ENCODE measurements around the gene TMTC1.
"Not testable (repeated sequence)": the region's sequence is repeated elsewhere in the genome, so short reads cannot be mapped to it uniquely, and the experiment has no call there.

TMTC1 gene

GRCh38 chr12:29656762-29657538 is 126.8 kb downstream of the TMTC1 start:
- no peak for DNase-seq

- DNase-seq, result no peak
Observed at GRCh38 chr12:29655861-29656260, 127.9 kb downstream of the TMTC1 start.

- DNase-seq, result no peak
Observed at GRCh38 chr12:29653286-29653685, 130.5 kb downstream of the TMTC1 start.

GRCh38 chr12:29650371-29650770 is 133.4 kb downstream of the TMTC1 start:
- DNase-seq, result no peak

DNA sequence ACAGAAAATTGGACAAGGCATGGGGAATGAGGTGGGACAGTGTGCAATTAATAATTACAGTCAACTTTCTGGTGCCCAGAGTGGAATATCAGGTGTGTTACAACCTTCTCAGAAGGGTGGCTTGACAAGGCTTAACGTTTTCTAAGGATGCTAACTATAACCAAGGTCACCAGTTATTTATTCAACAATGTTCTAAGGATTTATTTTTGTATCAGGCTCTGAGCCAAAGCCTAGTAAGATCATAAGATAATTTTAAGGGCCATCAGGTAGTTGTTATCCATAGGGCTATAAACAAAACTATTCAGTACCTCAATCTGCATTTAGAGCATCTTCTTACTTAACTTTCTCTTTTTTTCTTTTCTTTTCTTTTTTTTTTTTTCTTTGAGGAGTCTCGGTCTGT is 134.0 kb downstream of the TMTC1 start:
- DNase-seq, result no peak

GRCh38 chr12:29644536-29645162 is 139.1 kb downstream of the TMTC1 start:
- DNase-seq, result no peak

DNA sequence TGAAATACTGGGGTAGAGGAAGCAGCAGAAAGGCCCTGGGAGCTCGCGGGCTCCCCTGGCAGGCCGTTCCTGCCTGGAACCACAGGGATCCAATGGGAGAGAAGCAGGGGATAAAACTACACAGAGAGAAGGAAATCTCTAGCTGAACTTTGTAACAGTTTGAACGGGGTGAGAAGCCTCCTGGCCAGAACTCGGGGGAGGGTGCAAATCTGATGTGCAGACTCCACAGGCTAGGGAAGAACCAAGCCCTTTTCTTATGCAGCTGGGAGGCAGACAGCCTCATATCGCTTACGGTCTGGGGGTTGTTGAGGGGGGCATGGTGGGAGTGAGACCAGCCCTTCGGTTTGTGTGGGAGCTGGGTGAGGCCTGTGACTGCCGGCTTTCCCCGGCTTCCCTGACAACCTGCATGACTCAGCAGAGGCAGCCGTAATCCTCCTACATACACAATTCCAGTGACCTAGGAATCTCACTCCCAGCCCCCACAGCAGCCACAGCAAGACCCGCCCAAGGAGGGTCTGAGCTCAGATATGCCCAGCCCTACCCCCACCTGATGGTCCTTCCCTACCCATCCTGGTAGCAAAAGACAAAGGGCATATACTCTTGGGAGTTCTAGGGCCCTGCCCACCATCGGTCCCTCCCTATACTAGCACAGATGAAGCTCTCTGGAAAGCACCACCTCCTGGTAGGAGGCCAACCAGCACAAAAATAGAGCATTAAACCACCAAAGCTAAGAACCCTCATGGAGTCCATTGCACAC is 143.0 kb downstream of the TMTC1 start:
- DNase-seq, result no peak

DNA sequence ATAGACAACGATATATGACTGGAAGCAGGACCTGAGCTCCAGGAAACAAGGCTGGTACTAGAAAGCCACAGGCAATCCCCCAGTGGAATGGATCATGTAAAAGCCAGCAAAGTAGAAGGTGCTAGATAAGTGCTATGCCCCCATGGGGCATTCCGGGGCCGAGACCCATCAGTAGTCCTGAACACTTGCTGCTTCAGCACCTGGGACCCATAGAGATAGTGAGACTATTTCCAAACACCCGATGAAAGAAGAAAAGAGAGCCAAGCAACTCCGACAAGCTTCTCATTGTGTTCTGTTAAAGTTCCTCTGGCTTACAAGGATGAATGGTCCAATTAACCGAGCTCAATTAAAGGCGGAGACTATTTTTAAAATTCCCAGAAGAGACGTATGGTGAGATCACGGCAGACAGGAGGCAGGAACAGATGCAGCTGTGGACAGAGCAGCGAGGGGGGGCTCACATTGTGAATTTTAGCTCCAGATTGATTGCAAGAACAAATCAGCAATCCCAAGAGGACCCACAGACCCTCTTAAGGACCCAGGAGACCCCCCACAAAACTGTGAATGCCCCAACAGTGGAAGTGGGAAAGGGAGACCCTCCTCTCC is 143.7 kb downstream of the TMTC1 start:
- no peak for DNase-seq

- no peak for DNase-seq
Observed at GRCh38 chr12:29638528-29638927, 145.2 kb downstream of the TMTC1 start.

DNA sequence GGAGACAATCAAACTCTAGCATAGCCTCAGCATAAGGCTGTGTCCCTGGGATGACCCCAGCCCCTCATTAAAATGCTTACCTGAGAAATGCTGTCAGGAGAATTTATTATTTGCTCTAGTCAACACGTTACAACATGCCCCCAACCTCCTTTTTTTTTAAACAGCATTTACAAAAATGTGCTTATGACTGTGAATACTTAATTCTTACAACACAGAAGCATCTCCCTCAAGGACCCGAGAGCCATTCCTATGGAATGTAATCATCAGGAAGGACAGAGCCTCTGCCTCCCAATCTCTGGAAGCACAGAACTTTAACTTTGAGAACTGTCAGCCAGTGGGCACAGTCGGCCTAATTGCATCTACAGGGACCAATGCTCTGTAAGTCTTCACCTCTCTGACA is 149.7 kb downstream of the TMTC1 start:
- no peak for DNase-seq

GRCh38 chr12:29630164-29630563 is 153.6 kb downstream of the TMTC1 start:
- not testable (repeated sequence) for DNase-seq

DNA sequence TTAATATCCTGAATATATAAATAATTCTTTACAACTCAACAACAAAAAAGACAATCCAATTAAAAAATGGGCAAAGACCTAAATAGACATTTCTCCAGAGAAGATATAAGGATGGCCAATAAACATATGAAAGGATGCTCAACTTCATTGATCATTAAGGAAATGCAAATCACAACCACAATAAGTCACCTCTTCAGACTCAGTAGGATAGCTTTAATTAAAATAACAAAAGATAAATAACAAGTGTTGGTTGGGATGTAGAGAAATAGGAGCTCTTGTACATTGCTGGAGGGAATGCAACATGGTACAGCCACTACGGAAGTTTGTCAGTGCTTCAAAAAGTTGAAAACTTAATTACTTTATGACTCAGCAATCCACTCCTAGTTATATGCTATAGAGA is 156.5 kb downstream of the TMTC1 start:
- no peak for DNase-seq

DNA sequence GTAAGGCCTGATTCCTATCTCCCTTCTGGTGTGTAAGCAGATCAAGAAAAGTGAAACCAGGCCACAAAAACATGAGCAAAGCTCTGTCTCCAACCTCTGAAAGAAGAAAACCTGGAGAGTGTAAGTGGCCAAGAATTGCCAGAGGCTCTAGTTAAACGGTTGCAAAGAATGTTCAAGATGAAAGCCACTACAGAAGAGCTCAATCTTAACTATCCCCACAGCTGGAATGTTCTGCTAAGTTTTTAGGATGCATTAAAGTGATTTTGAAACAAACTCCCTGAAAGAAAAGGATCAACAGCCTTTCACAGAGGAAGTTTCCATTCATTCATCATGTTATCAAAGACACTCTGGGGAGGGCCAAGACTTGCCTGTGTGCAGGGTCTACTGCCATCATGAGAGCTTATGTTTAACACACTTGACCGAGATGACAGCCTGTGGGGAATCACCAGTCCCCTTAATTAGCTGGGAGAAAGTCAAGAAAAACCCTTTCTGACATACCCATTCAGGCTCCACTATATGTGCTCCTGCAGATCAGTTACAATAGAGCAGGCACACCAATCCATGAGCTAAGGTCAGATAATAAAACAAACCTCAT is 158.3 kb downstream of the TMTC1 start:
- no peak for DNase-seq

DNA sequence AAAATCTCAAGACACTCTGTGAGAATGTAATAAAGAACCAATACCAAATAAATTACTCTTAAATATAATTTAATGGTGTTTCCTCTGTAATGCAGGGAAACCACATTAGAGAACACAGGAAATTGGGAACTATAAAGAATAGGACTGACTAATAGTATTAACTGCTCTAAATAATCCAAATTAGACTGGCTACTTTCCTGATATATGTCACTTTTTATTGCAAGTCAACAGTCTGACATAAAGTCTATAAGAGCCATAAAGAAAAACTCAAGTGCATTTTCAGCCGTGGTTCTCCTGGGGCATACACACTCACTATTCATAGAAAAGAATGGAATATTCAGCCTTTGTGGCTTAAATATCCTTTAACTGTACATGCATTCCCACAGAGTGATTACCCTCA is 161.5 kb downstream of the TMTC1 start:
- DNase-seq, result no peak

- DNase-seq, result no peak
Observed at GRCh38 chr12:29620030-29620429, 163.7 kb downstream of the TMTC1 start.

- DNase-seq, result no peak
Observed at GRCh38 chr12:29617407-29617803, 166.3 kb downstream of the TMTC1 start.

- no peak for DNase-seq
Observed at GRCh38 chr12:29616664-29617406, 166.9 kb downstream of the TMTC1 start.

GRCh38 chr12:29614694-29615325 is 168.9 kb downstream of the TMTC1 start:
- no peak for DNase-seq

DNA sequence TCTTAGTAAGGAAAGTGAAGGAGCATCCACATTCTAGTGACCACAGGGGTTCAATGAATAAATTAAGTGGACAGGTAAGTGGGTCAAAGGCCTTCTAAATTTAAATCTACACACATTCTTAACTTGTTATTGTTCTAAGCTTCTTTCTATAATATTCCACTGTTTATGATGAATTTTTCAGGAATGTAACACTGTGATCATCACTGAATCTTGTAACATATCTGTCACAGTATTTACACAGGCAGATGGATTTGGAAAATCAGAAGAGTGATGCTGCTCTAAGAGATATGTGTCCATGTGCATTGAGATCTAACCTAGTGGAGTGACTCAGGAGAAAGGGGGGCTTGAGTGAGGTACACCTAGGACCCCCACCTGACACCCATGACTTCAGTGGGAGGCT is 170.8 kb downstream of the TMTC1 start:
- no peak for DNase-seq

GRCh38 chr12:29611906-29612305 is 171.8 kb downstream of the TMTC1 start:
- no peak for DNase-seq

GRCh38 chr12:29610473-29611170 is 173.1 kb downstream of the TMTC1 start:
- no peak for DNase-seq

All from SIG-M5 (cell line).